Measurements from ENCODE around the gene FAM20A.

GRCh38 chr17:68579194-68579927, 21.8 kb downstream of the FAM20A start:
- TF ChIP-seq POLR2AphosphoS5 (IDR thresholded peaks at IDR 0.05) = no peak
- no peak for TF ChIP-seq RAD21 (conservative IDR thresholded peaks at IDR 0.05)
- TF ChIP-seq, protein P1, sequence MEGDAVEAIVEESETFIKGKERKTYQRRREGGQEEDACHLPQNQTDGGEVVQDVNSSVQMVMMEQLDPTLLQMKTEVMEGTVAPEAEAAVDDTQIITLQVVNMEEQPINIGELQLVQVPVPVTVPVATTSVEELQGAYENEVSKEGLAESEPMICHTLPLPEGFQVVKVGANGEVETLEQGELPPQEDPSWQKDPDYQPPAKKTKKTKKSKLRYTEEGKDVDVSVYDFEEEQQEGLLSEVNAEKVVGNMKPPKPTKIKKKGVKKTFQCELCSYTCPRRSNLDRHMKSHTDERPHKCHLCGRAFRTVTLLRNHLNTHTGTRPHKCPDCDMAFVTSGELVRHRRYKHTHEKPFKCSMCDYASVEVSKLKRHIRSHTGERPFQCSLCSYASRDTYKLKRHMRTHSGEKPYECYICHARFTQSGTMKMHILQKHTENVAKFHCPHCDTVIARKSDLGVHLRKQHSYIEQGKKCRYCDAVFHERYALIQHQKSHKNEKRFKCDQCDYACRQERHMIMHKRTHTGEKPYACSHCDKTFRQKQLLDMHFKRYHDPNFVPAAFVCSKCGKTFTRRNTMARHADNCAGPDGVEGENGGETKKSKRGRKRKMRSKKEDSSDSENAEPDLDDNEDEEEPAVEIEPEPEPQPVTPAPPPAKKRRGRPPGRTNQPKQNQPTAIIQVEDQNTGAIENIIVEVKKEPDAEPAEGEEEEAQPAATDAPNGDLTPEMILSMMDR (IDR thresholded peaks at IDR 0.05; ENCODE audit: poor library complexity, severe bottlenecking) = no peak
- TF ChIP-seq EP300 (conservative IDR thresholded peaks at IDR 0.05; ENCODE audit: poor library complexity, severe bottlenecking) = no peak
- no peak for TF ChIP-seq TAF1 (IDR thresholded peaks at IDR 0.05; ENCODE audit: low read depth)
- TF ChIP-seq EZH2 (IDR thresholded peaks at IDR 0.05; ENCODE audit: borderline replicate concordance, insufficient read depth, low read length, poor library complexity, severe bottlenecking) = no peak
- TF ChIP-seq REST (IDR thresholded peaks at IDR 0.05; ENCODE audit: borderline replicate concordance) = no peak

Measured in neural cell (in vitro differentiated cells).